Measurements from ENCODE around the gene ARHGAP21.

Gene ARHGAP21

GRCh38 chr10:24748214-24748613, 24.5 kb upstream of the ARHGAP21 start:
- H3K27me3 ChIP-seq (replicated peaks; ENCODE audit: insufficient read depth, low read length): no peaks in the 10 kb centered on the region
- no peak overlapping the region for H3K9ac ChIP-seq (ENCODE audit: low read length)
- no peaks in the 10 kb centered on the region for H3K36me3 ChIP-seq (replicated peaks; ENCODE audit: insufficient read depth, low read length)
- H3K4me2 ChIP-seq (ENCODE audit: low read depth, low read length): no peak overlapping the region
- no peaks in the 10 kb centered on the region for H3K79me2 ChIP-seq (ENCODE audit: low read length)
- TF ChIP-seq EZH2 (optimal IDR thresholded peaks at IDR 0.05; ENCODE audit: low read depth, low read length) (no peak), CTCF (IDR thresholded peaks at IDR 0.05; ENCODE audit: low read length) (no peak), EZH2phosphoT487 (IDR thresholded peaks at IDR 0.05; ENCODE audit: low read length) (no peak)
- no peaks in the 10 kb centered on the region for H3F3A ChIP-seq (ENCODE audit: insufficient read depth, low read length)
- no peaks in the 10 kb centered on the region for H3K4me1 ChIP-seq (ENCODE audit: low read length)
- no peaks in the 10 kb centered on the region for H4K20me1 ChIP-seq (ENCODE audit: insufficient read depth, low read length)
- no peaks in the 10 kb centered on the region for H3K9me3 ChIP-seq (replicated peaks; ENCODE audit: insufficient read depth, low read length)
- no peaks in the 10 kb centered on the region for H3K9me2 ChIP-seq (replicated peaks; ENCODE audit: insufficient read depth, low read length)
- no peak overlapping the region for H2AFZ ChIP-seq (ENCODE audit: low read length)
- no peak for DNase-seq
- no peak overlapping the region for H3K4me3 ChIP-seq (ENCODE audit: low read length)
- no peak overlapping the region for H3K27ac ChIP-seq (ENCODE audit: low read length)

GRCh38 chr10:24744946-24745345, 21.3 kb upstream of the ARHGAP21 start:
- no peaks in the 10 kb centered on the region for H3K4me1 ChIP-seq (ENCODE audit: low read length)
- no peak for TF ChIP-seq CTCF (IDR thresholded peaks at IDR 0.05; ENCODE audit: low read length)
- no peak for TF ChIP-seq EZH2phosphoT487 (IDR thresholded peaks at IDR 0.05; ENCODE audit: low read length)
- no peak for TF ChIP-seq EZH2 (optimal IDR thresholded peaks at IDR 0.05; ENCODE audit: low read depth, low read length)
- H3F3A ChIP-seq (ENCODE audit: insufficient read depth, low read length): no peaks in the 10 kb centered on the region

GRCh38 chr10:24740714-24741113, 17.0 kb upstream of the ARHGAP21 start:
- no peak overlapping the region for H3K27ac ChIP-seq (ENCODE audit: low read length)
- no peaks in the 10 kb centered on the region for H3K9me2 ChIP-seq (replicated peaks; ENCODE audit: insufficient read depth, low read length)
- no peak overlapping the region for H3K4me2 ChIP-seq (ENCODE audit: low read depth, low read length)
- H3K9ac ChIP-seq (ENCODE audit: low read length): no peak overlapping the region
- no peaks in the 10 kb centered on the region for H3K79me2 ChIP-seq (ENCODE audit: low read length)
- DNase-seq: no peak
- H3K27me3 ChIP-seq (replicated peaks; ENCODE audit: insufficient read depth, low read length): no peaks in the 10 kb centered on the region
- TF ChIP-seq EZH2 (optimal IDR thresholded peaks at IDR 0.05; ENCODE audit: low read depth, low read length): no peak
- no peak for TF ChIP-seq CTCF (IDR thresholded peaks at IDR 0.05; ENCODE audit: low read length)
- no peak for TF ChIP-seq EZH2phosphoT487 (IDR thresholded peaks at IDR 0.05; ENCODE audit: low read length)
- no peaks in the 10 kb centered on the region for H3F3A ChIP-seq (ENCODE audit: insufficient read depth, low read length)
- no peaks in the 10 kb centered on the region for H4K20me1 ChIP-seq (ENCODE audit: insufficient read depth, low read length)
- H3K4me1 ChIP-seq (ENCODE audit: low read length): peaks cover 6% of the 10 kb centered on the region
- no peaks in the 10 kb centered on the region for H3K9me3 ChIP-seq (replicated peaks; ENCODE audit: insufficient read depth, low read length)
- no peak overlapping the region for H2AFZ ChIP-seq (ENCODE audit: low read length)
- H3K4me3 ChIP-seq (ENCODE audit: low read length): no peak overlapping the region
- no peaks in the 10 kb centered on the region for H3K36me3 ChIP-seq (replicated peaks; ENCODE audit: insufficient read depth, low read length)

More at GRCh38 chr10:24744946-24745345, 21.3 kb upstream of the ARHGAP21 start:
- H3K9me3 ChIP-seq (replicated peaks; ENCODE audit: insufficient read depth, low read length): no peaks in the 10 kb centered on the region
- H3K4me3 ChIP-seq (ENCODE audit: low read length): no peak overlapping the region
- no peaks in the 10 kb centered on the region for H3K79me2 ChIP-seq (ENCODE audit: low read length)
- no peak overlapping the region for H3K27ac ChIP-seq (ENCODE audit: low read length)
- H2AFZ ChIP-seq (ENCODE audit: low read length): no peak overlapping the region
- no peak for DNase-seq
- no peaks in the 10 kb centered on the region for H3K27me3 ChIP-seq (replicated peaks; ENCODE audit: insufficient read depth, low read length)
- H3K36me3 ChIP-seq (replicated peaks; ENCODE audit: insufficient read depth, low read length): no peaks in the 10 kb centered on the region
- no peaks in the 10 kb centered on the region for H4K20me1 ChIP-seq (ENCODE audit: insufficient read depth, low read length)
- H3K9me2 ChIP-seq (replicated peaks; ENCODE audit: insufficient read depth, low read length): no peaks in the 10 kb centered on the region
- H3K9ac ChIP-seq (ENCODE audit: low read length): no peak overlapping the region
- H3K4me2 ChIP-seq (ENCODE audit: low read depth, low read length): no peak overlapping the region

All from MM.1S (cell line).